Glutamatergic neuron (in vitro differentiated cells): ENCODE results near the gene DSE. TPM values are rescaled to one million over a fixed set of nuclear protein-coding genes. Genes with fewer than 3 reads are reported as not detected.
A peak's percentile ranks its signal among the peaks of the same experiment; 100 is the strongest.

ENCODE experiments used
- DNase-seq: peaks from one replicate; pipeline ENCODE4 v3.0.0; 2022
- H3K27ac Mint-ChIP-seq: one replicate; pipeline ENCODE4 v1.8.0; 2020; ENCODE audit warnings: mild to moderate bottlenecking, mixed read lengths, inconsistent platforms; ENCODE audit not compliant: unreplicated experiment
- H3K27me3 Mint-ChIP-seq: one replicate; pipeline ENCODE4 v1.8.0; 2020; ENCODE audit warnings: mild to moderate bottlenecking, moderate library complexity, mixed read lengths, inconsistent platforms; ENCODE audit not compliant: unreplicated experiment
- H3K36me3 Mint-ChIP-seq: one replicate; pipeline ENCODE4 v1.8.0; 2020; ENCODE audit warnings: mild to moderate bottlenecking, mixed read lengths, inconsistent platforms; ENCODE audit not compliant: unreplicated experiment
- H3K4me1 Mint-ChIP-seq: one replicate; pipeline ENCODE4 v1.8.0; 2020; ENCODE audit warnings: mild to moderate bottlenecking, low read depth, mixed read lengths, inconsistent platforms; ENCODE audit not compliant: unreplicated experiment
- H3K4me3 Mint-ChIP-seq: one replicate; pipeline ENCODE4 v1.8.0; 2020; ENCODE audit warnings: mild to moderate bottlenecking, mixed read lengths, inconsistent platforms; ENCODE audit not compliant: unreplicated experiment
- H3K9me3 Mint-ChIP-seq: one replicate; pipeline ENCODE4 v1.8.0; 2020; ENCODE audit warnings: mild to moderate bottlenecking, moderate library complexity, mixed read lengths, inconsistent platforms; ENCODE audit not compliant: unreplicated experiment
- CTCF ChIP-seq: fragments of 200-600 bp; sonication (generic); IDR thresholded peaks from one replicate; pipeline ENCODE4 v1.5.0; 2021; ENCODE audit not compliant: partially characterized antibody, unreplicated experiment
- total RNA-seq: library from RNA; stranded (reverse); fragmentation: NEBNext Ultra II Directional; extraction: Animal tissue kit (Norgen Biotek cat#: 25700); gene quantifications from one replicate; pipeline ENCODE4 v1.2.1, GENCODE V29; 2021; ENCODE audit not compliant: unreplicated experiment

The DSE gene
- total RNA-seq, 1 donor from 2014 or later = 12.0 TPM

- no peak for DNase-seq
- H3K4me3 Mint-ChIP-seq = no peak overlapping the region
- no peaks in the 10 kb centered on the region for H3K36me3 Mint-ChIP-seq
- peaks cover 3% of the 10 kb centered on the region for H3K4me1 Mint-ChIP-seq
- no peak for TF ChIP-seq CTCF
- no peaks in the 10 kb centered on the region for H3K27me3 Mint-ChIP-seq
- no peaks in the 10 kb centered on the region for H3K9me3 Mint-ChIP-seq
- no peak overlapping the region for H3K27ac Mint-ChIP-seq
Observed at GRCh38 chr6:116443105-116443504, 72.4 kb downstream of the DSE start.

- DNase-seq = no peak
- Mint-ChIP-seq H3K27ac (no peak overlapping the region), H3K9me3 (no peaks in the 10 kb centered on the region), H3K36me3 (no peaks in the 10 kb centered on the region), H3K27me3 (no peaks in the 10 kb centered on the region), H3K4me1 (peaks cover 3% of the 10 kb centered on the region), H3K4me3 (no peak overlapping the region)
- TF ChIP-seq CTCF = peak; percentile 48
Observed at GRCh38 chr6:116444092-116444491, 73.3 kb downstream of the DSE start.

- Mint-ChIP-seq H3K27ac (no peak overlapping the region), H3K4me3 (no peak overlapping the region), H3K27me3 (no peaks in the 10 kb centered on the region), H3K36me3 (no peaks in the 10 kb centered on the region), H3K9me3 (no peaks in the 10 kb centered on the region), H3K4me1 (peaks cover 3% of the 10 kb centered on the region)
- no peak for TF ChIP-seq CTCF
- no peak for DNase-seq
Observed at GRCh38 chr6:116444575-116444974, 73.8 kb downstream of the DSE start.

GRCh38 chr6:116445102-116445501 lies 74.4 kb downstream of the DSE start:
- TF ChIP-seq CTCF = no peak
- no peak for DNase-seq
- Mint-ChIP-seq H3K4me3 (no peak overlapping the region), H3K9me3 (no peaks in the 10 kb centered on the region), H3K27ac (no peak overlapping the region), H3K4me1 (peaks cover 3% of the 10 kb centered on the region), H3K27me3 (no peaks in the 10 kb centered on the region), H3K36me3 (no peaks in the 10 kb centered on the region)

GRCh38 chr6:116446399-116446798 lies 75.7 kb downstream of the DSE start:
- Mint-ChIP-seq H3K27me3 (no peaks in the 10 kb centered on the region), H3K4me3 (no peak overlapping the region), H3K9me3 (no peaks in the 10 kb centered on the region), H3K27ac (no peak overlapping the region), H3K4me1 (peaks cover 3% of the 10 kb centered on the region), H3K36me3 (no peaks in the 10 kb centered on the region)
- no peak for DNase-seq
- no peak for TF ChIP-seq CTCF
